Psoas muscle (tissue), 8 donors: Measurements from ENCODE around the gene NATD1. TPM values are rescaled to one million over a fixed set of nuclear protein-coding genes. Genes with fewer than 3 reads are reported as not detected.

Experiments
- ATAC-seq, 4 donors: fragments of 200-7000 bp; cut with Tn5 transposase; one replicate each; pipeline ENCODE4 v1.9.1; 2020; ENCODE audit warnings: moderate library complexity in 3 of 4, mild to moderate bottlenecking in 2 of 4
- DNase-seq, 2 donors: peaks; one replicate each; pipeline ENCODE4 v3.0.0-alpha.2; 2020
- H3K27ac ChIP-seq: fragments of 200-600 bp; one replicate; pipeline ENCODE4 v1.8.0; 2022
- H3K27me3 ChIP-seq, 3 donors: fragments of 200-600 bp in 1 of 3; one replicate each; pipeline versions ENCODE4 v1.6.1 to v1.8.0; 2013 to 2022; ENCODE audit warnings: low read length in 2 of 3, mild to moderate bottlenecking in 2 of 3, moderate library complexity in 1 of 3; ENCODE audit not compliant: insufficient read depth in 3 of 3
- H3K36me3 ChIP-seq, 2 donors: fragments of 200-600 bp in 1 of 2; one replicate each; pipeline versions ENCODE4 v1.6.1 to v1.8.0; 2013 to 2022; ENCODE audit warnings: low read depth in 1 of 2, mild to moderate bottlenecking in 1 of 2, moderate library complexity in 1 of 2; ENCODE audit not compliant: insufficient read depth in 1 of 2
- H3K4me1 ChIP-seq: fragments of 200-600 bp; one replicate; pipeline ENCODE4 v1.8.0; 2022
- H3K4me3 ChIP-seq: fragments of 200-600 bp; one replicate; pipeline ENCODE4 v1.8.0; 2022; ENCODE audit warnings: mild to moderate bottlenecking
- H3K9me3 ChIP-seq: fragments of 200-600 bp; one replicate; pipeline ENCODE4 v1.8.0; 2022
- CTCF ChIP-seq: fragments of 200-600 bp; IDR thresholded peaks from one replicate; pipeline ENCODE4 v1.8.0; 2022; ENCODE audit warnings: antibody characterized with exemption
- WGBS, 3 donors: extraction: QIAGEN DNeasy Blood & Tissue Kit; methylation state at CpG; one replicate each; pipeline versions ENCODE4 v1.1.6 to v1.1.7; 2013; 5-methylcytosine and 5-hydroxymethylcytosine counted together
- intact Hi-C, 2 donors: fragments of 100-400 bp; cut with DNase I; formaldehyde crosslinking; loops; one replicate each; pipeline versions ENCODE4 v1.11.0 to v1.14.2; 2022
- polyA plus RNA-seq, 3 donors: library from polyadenylated mRNA; stranded (reverse); fragments of 200-250 nt; gene quantifications; one replicate each; pipeline ENCODE4 v1.2.3, GENCODE V29; 2013
- total RNA-seq, 4 donors: library from RNA; stranded (reverse); fragmentation: NEBNext Ultra II Directional in 2 of 4; extraction: Animal tissue kit (Norgen Biotek cat#: 25700) in 2 of 4; gene quantifications; one replicate each; pipeline versions ENCODE4 v1.2.1 to v1.2.4, GENCODE V29; 2021 to 2023
- donor health status: healthy with polysubstance abuse.
- donor health status: DM: no; HTN: no; CAD: no; lungs with moderate emphysema.
- donor health status: Bipolar disorder and iron deficiency.
- donor health status: healthy.
- donor health status: DM: yes; HTN: yes; CAD: no.
- donor health status: DM: no; HTN: no; CAD: no.
- donor health status: DM: no; HTN: no; CAD: no.
- donor health status: DM: yes; HTN: yes; CAD: no.

NATD1 gene
- total and polyA plus RNA-seq, 7 donors = 4.7 to 48.0 (median 21.6) TPM

DNA sequence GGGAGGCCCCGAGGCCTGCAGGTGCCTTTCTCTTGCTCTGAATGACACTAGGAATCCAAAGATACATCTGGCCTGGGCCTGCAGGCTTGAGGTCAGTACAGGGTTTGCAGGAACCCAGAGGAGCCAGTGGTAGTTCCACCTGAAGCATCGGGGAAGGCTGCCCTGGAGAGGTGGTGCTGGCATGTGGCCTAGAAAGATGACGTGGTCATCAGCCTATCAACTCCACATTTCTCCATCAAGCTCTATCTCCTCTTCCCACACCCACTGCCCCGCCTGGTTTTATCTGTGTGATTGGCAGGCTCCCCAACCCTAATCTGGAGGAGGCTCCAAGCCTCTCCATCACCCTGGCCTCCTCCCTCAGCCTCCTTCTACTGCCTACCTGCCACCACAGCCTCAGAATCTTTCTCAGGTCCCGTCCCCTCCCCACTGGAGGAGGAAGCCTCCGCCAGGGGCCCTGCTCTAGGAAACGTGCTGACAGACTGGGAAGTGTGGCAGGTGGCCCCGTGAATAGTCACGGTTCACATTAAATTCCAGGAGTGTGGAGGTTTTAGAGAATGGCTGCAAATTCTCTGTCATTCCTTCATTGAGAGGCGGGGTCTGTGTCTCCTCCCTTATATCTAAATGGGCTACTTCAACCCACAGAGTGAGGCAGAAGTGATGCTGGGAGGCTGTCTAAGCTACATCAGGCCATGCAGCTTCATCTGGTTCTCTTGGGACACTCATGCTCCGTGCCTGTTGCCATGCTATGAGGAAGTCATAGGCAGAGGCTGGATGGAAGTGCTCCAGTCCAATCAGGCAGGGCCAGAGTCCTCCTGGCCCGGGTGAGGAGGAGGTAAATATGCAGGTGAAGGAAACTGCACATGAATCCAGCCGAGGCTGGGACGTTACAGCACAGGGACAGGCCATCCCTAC, 19.9 kb upstream of the NATD1 start:
- H3K27me3 ChIP-seq = no peaks in the 10 kb centered on the region
- DNase-seq (peak in 1 of 2 donors; percentile 39), ATAC-seq (no peak)
- no peak for TF ChIP-seq CTCF
- H3K4me3 ChIP-seq = no peak overlapping the region
- peaks cover 34% of the 10 kb centered on the region for H3K4me1 ChIP-seq
- WGBS, 3 donors = 65 to 78% (median 68%) methylated on average over 14 of the region's 14 CpGs
- no peak overlapping the region for H3K27ac ChIP-seq
- H3K36me3 ChIP-seq = no peaks in the 10 kb centered on the region
- intact Hi-C loops = no loop called here
- no peaks in the 10 kb centered on the region for H3K9me3 ChIP-seq

GRCh38 chr17:21272250-21272649, 19.0 kb upstream of the NATD1 start:
- no peak for TF ChIP-seq CTCF
- H3K9me3 ChIP-seq = no peaks in the 10 kb centered on the region
- intact Hi-C loops = no loop called here

DNA sequence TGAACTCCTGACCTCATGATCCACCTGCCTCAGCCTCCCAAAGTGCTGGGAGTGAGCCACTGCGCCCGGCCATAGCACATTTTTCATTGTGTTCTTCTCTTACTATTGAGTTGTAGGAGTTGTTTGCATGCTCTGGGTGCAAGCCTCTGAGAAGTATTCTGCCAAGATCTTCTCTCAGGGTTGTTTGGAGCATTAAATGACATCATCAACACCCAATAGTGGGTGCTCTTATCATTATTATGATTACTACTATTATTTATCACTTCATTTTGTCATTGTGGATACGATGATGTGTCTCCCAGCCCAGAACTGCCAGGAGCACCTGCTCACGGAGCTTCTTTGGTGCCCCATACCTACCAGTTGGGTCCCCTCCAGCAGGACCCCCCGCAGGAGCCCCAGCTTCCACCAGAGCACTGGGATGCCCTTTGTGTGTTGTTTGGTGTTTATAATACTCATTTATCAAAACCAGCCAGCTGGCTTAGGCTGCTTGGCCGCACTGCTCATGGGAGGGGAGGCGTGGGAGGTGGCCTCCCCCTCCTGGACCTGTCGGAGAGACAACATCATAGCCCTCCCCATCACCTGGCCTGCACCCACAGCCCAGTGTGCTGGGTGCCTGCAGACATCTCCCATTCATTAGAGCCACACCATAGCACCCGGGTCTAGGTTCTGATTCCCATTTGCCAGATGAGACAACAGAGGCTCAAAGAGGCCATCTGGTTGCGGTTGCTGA, 18.4 kb upstream of the NATD1 start:
- no peak for TF ChIP-seq CTCF
- ATAC-seq (no peak), DNase-seq (peak in 1 of 2 donors; percentile 23)
- Histone ChIP-seq H3K9me3 (no peaks in the 10 kb centered on the region), H3K27me3 (no peaks in the 10 kb centered on the region), H3K27ac (no peak overlapping the region), H3K4me1 (peaks cover 25% of the 10 kb centered on the region), H3K36me3 (no peaks in the 10 kb centered on the region), H3K4me3 (no peak overlapping the region)
- intact Hi-C loops = no loop called here
- WGBS, 3 donors = 91 to 92% (median 92%) methylated on average over 10 of the region's 10 CpGs

More at GRCh38 chr17:21272250-21272649, 19.0 kb upstream of the NATD1 start:
- Histone ChIP-seq H3K27me3 (no peaks in the 10 kb centered on the region), H3K36me3 (no peaks in the 10 kb centered on the region), H3K4me3 (no peak overlapping the region), H3K27ac (no peak overlapping the region), H3K4me1 (peaks cover 32% of the 10 kb centered on the region)
- DNase-seq (no peak), ATAC-seq (no peak)
- WGBS, 3 donors = 83 to 92% (median 91%) methylated on average over 3 of the region's 3 CpGs

DNA sequence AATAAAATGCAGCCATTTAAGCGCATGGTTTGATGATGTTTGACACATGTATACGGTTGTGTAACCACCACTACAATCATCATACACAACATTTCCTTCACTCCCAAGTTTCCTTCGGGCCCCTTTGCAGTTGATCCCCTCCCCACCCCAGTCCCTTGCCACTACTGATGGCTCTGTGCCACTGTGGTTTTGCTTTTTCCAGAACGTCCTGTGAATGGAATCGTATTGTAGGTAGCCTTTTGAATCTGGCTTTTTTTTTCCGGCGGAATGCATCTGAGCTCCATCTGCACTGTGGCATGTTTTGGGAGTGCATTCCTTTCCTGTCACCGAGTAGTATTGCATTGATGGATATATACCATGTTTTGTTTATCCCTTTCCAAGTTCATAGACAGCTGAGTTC, 16.2 kb upstream of the NATD1 start:
- no peak for TF ChIP-seq CTCF

More for the DNA sequence above, 16.2 kb upstream of the NATD1 start:
- Histone ChIP-seq H3K4me3 (no peak overlapping the region), H3K27ac (no peak overlapping the region), H3K9me3 (no peaks in the 10 kb centered on the region), H3K27me3 (no peaks in the 10 kb centered on the region), H3K36me3 (no peaks in the 10 kb centered on the region), H3K4me1 (peaks cover 11% of the 10 kb centered on the region)
- whole genome bisulfite sequencing, 3 donors = 53 to 61% (median 56%) methylated on average over 8 of the region's 8 CpGs
- ATAC-seq (no peak), DNase-seq (no peak)
- intact Hi-C loops = no loop called here
